Measurements from ENCODE around the gene PARS2. TPM values are rescaled to one million over a fixed set of nuclear protein-coding genes. Genes with fewer than 3 reads are reported as not detected.

Gene PARS2
- total RNA-seq, 1 experiment from 2014 or later, result 9.6 TPM

GRCh38 chr1:54800899-54801759, 36.8 kb upstream of the PARS2 start, which contains the start of gene TTC22:
Gene TTC22 (minus strand): TSS chr1:54801323. CDS start chr1:54801163, 160 bp downstream.
- peak within 1 kb of the TSS; percentile 15 for H2AFZ ChIP-seq (ENCODE audit: low read depth, low read length, poor library complexity, severe bottlenecking)
- no peaks in the 10 kb centered on the region for H3K9me2 ChIP-seq (ENCODE audit: insufficient read depth)
- H3K9ac ChIP-seq (ENCODE audit: low read length), result peak within 1 kb of the TSS; percentile 39
- H3K4me1 ChIP-seq (ENCODE audit: control insufficient read depth in 1 of 2, insufficient read depth in 2 of 2, low read length in 2 of 2), result peaks cover 3 to 24% of the 10 kb centered on the region in 2 experiments; a peak in 3 of 4 replicates
- DNase-seq (ENCODE audit: low read depth, low spot score) (peak; percentile 24), ATAC-seq (peak; percentile 97)
- peak; percentile 39; the same call in 1 of the 2 replicates for TF ChIP-seq POLR2AphosphoS5 (IDR thresholded peaks at IDR 0.05; ENCODE audit: low read depth, low read length)
- no peak for TF ChIP-seq ELF1 (IDR thresholded peaks at IDR 0.05; ENCODE audit: borderline replicate concordance, low read depth)
- TF ChIP-seq, protein P1, sequence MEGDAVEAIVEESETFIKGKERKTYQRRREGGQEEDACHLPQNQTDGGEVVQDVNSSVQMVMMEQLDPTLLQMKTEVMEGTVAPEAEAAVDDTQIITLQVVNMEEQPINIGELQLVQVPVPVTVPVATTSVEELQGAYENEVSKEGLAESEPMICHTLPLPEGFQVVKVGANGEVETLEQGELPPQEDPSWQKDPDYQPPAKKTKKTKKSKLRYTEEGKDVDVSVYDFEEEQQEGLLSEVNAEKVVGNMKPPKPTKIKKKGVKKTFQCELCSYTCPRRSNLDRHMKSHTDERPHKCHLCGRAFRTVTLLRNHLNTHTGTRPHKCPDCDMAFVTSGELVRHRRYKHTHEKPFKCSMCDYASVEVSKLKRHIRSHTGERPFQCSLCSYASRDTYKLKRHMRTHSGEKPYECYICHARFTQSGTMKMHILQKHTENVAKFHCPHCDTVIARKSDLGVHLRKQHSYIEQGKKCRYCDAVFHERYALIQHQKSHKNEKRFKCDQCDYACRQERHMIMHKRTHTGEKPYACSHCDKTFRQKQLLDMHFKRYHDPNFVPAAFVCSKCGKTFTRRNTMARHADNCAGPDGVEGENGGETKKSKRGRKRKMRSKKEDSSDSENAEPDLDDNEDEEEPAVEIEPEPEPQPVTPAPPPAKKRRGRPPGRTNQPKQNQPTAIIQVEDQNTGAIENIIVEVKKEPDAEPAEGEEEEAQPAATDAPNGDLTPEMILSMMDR (IDR thresholded peaks at IDR 0.05 in 2 of 3, conservative IDR thresholded peaks at IDR 0.05 in 1 of 3; ENCODE audit: borderline replicate concordance in 1 of 3, insufficient read depth in 1 of 3, low read depth in 2 of 3, low read length in 2 of 3), result peak; percentile 57 to 75 (median 63)
- TF ChIP-seq, protein P2, sequence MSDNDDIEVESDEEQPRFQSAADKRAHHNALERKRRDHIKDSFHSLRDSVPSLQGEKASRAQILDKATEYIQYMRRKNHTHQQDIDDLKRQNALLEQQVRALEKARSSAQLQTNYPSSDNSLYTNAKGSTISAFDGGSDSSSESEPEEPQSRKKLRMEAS (IDR thresholded peaks at IDR 0.05), result no peak
- no peak for TF ChIP-seq SP1 (IDR thresholded peaks at IDR 0.05; ENCODE audit: low read depth)
- TF ChIP-seq RAD21 (IDR thresholded peaks at IDR 0.05; ENCODE audit: low read depth), result peak; percentile 60
- no peak for TF ChIP-seq EGR1 (IDR thresholded peaks at IDR 0.05; ENCODE audit: low read depth)
- TF ChIP-seq, protein P3, sequence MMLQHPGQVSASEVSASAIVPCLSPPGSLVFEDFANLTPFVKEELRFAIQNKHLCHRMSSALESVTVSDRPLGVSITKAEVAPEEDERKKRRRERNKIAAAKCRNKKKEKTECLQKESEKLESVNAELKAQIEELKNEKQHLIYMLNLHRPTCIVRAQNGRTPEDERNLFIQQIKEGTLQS (IDR thresholded peaks at IDR 0.05), result no peak
- TF ChIP-seq POLR2A (IDR thresholded peaks at IDR 0.05; ENCODE audit: borderline replicate concordance, extremely low read depth, insufficient read depth, insufficient read length), result no peak
- TF ChIP-seq SRF (IDR thresholded peaks at IDR 0.05; ENCODE audit: low read depth), result no peak
- TF ChIP-seq ZFX (IDR thresholded peaks at IDR 0.05), result no peak
- no peak for TF ChIP-seq EZH2phosphoT487 (IDR thresholded peaks at IDR 0.05; ENCODE audit: borderline replicate concordance)
- no peak for TF ChIP-seq ZNF274 (IDR thresholded peaks at IDR 0.05; ENCODE audit: low read depth, low read length)
- 0 out of 2 replicates have a peak, but pooled peaks have one; percentile 33 for TF ChIP-seq CBX3 (IDR thresholded peaks at IDR 0.05; ENCODE audit: low read depth)
- no peak for TF ChIP-seq SIN3A (IDR thresholded peaks at IDR 0.05; ENCODE audit: low read depth)
- no peak for TF ChIP-seq YY1 (IDR thresholded peaks at IDR 0.05; ENCODE audit: extremely low read depth, insufficient replicate concordance, low read depth, low read length)
- H3K4me2 ChIP-seq (ENCODE audit: low read length), result peak within 1 kb of the TSS; percentile 84
- no peaks in the 10 kb centered on the region for H3K79me2 ChIP-seq (ENCODE audit: insufficient read depth, low read length)
- POLR2A ChIA-PET, result no interaction called here
- RAD21 ChIA-PET (ENCODE audit: low non-redundant PET in 1 of 2, low total read pairs in 2 of 2, uncharacterized antibody in 2 of 2, unreplicated experiment in 2 of 2), result interaction anchor here in 1 of 2 experiments (1.4 kb wide), 1 partner anchor 131 kb away, joined by 5 read pairs; no protein-coding TSS in a partner anchor
- CTCF ChIA-PET, result interaction anchor here (1.0 kb wide), 4 partner anchors 9 to 221 kb away, joined by 3 to 4 read pairs (median 3); no protein-coding TSS in a partner anchor
- H3K27ac ChIP-seq (ENCODE audit: low read depth, low read length), result peak within 1 kb of the TSS; percentile 34; the same call in 1 of the 2 replicates
- H4K20me1 ChIP-seq (ENCODE audit: insufficient read depth), result no peaks in the 10 kb centered on the region
- BruUV-seq (replicated peaks), result no TSS peak
- no peaks in the 10 kb centered on the region for H3K27me3 ChIP-seq (ENCODE audit: insufficient read depth, low read length)
- H3K9me3 ChIP-seq (ENCODE audit: control insufficient read depth in 1 of 2, insufficient read depth in 1 of 2, low read depth in 1 of 2, low read length in 2 of 2), result no peaks in the 10 kb centered on the region
- no peaks in the 10 kb centered on the region for H3K36me3 ChIP-seq (ENCODE audit: control insufficient read depth in 1 of 2, insufficient read depth in 2 of 2, low read length in 2 of 2)
- intact Hi-C loops (cut with micrococcal nuclease), result loop anchor here (10.0 kb wide), 1 partner anchor 224 kb away; no protein-coding TSS in a partner anchor
- H3K4me3 ChIP-seq (replicated peaks in 1 of 2; ENCODE audit: low read depth in 1 of 2, low read length in 2 of 2), result peak within 1 kb of the TSS; percentile 43 to 54
